ENCODE data around the gene UBN1. TPM values are rescaled to one million over a fixed set of nuclear protein-coding genes. Genes with fewer than 3 reads are reported as not detected.

The UBN1 gene
- polyA plus RNA-seq, 1 donor = 38.2 TPM

GRCh38 chr16:4884209-4884608 is 36.9 kb downstream of the UBN1 start:
- no peak overlapping the region for H3K27ac ChIP-seq (ENCODE audit: low read length)
- H3K36me3 ChIP-seq (ENCODE audit: control insufficient read depth, insufficient read depth, low read length) = peaks cover 91% of the 10 kb centered on the region
- H3K9me3 ChIP-seq (ENCODE audit: control insufficient read depth, low read depth, low read length) = peaks cover 18% of the 10 kb centered on the region
- H3K4me1 ChIP-seq (ENCODE audit: control insufficient read depth, insufficient read depth, low read length) = no peaks in the 10 kb centered on the region
- no peaks in the 10 kb centered on the region for H3K27me3 ChIP-seq (ENCODE audit: control insufficient read depth, insufficient read depth, low read length)
- no CpG with 5 or more reads among the region's 34 CpGs for WGBS (ENCODE audit: insufficient coverage, low lambda C conversion rate)
- H3K4me3 ChIP-seq (ENCODE audit: low read length) = no peak overlapping the region
- DNase-seq = no peak

GRCh38 chr16:4884972-4885874 is 37.9 kb downstream of the UBN1 start:
- Histone ChIP-seq H3K27ac (ENCODE audit: low read length) (no peak overlapping the region), H3K9me3 (ENCODE audit: control insufficient read depth, low read depth, low read length) (peaks cover 18% of the 10 kb centered on the region), H3K4me3 (ENCODE audit: low read length) (no peak overlapping the region), H3K27me3 (ENCODE audit: control insufficient read depth, insufficient read depth, low read length) (no peaks in the 10 kb centered on the region), H3K4me1 (ENCODE audit: control insufficient read depth, insufficient read depth, low read length) (no peaks in the 10 kb centered on the region), H3K36me3 (ENCODE audit: control insufficient read depth, insufficient read depth, low read length) (peaks cover 88% of the 10 kb centered on the region)
- WGBS (ENCODE audit: insufficient coverage, low lambda C conversion rate) = 100% methylated on average over 2 of the region's 45 CpGs
- no peak for DNase-seq

DNA sequence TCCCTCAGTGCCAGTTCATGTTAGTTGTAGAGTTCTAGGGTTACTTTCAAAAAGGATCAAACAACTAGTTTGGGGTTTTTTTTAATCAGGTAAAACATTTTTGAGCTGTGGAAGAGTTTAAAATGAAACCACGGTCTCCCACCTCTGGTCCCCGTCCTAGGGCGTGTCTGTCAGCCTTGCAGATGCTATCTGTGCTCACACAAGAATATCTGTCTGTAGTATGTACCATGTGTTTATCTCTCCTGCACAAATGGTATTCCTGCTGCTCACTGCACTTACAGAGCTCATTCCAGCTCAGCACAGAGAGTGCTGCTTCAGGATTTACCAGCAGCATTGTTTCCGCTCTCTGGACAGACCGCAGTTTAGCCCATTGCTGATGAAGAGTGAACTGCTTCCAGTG is 38.9 kb downstream of the UBN1 start:
- no CpG with 5 or more reads among the region's 5 CpGs for WGBS (ENCODE audit: insufficient coverage, low lambda C conversion rate)
- peaks cover 87% of the 10 kb centered on the region for H3K36me3 ChIP-seq (ENCODE audit: control insufficient read depth, insufficient read depth, low read length)
- no peak for DNase-seq

GRCh38 chr16:4888428-4889135 is 41.3 kb downstream of the UBN1 start:
- no peak overlapping the region for H3K4me3 ChIP-seq (ENCODE audit: low read length)
- WGBS (ENCODE audit: insufficient coverage, low lambda C conversion rate) = no CpG with 5 or more reads among the region's 9 CpGs
- H3K9me3 ChIP-seq (ENCODE audit: control insufficient read depth, low read depth, low read length) = peaks cover 15% of the 10 kb centered on the region
- peaks cover 90% of the 10 kb centered on the region for H3K36me3 ChIP-seq (ENCODE audit: control insufficient read depth, insufficient read depth, low read length)
- H3K27ac ChIP-seq (ENCODE audit: low read length) = no peak overlapping the region
- no peaks in the 10 kb centered on the region for H3K4me1 ChIP-seq (ENCODE audit: control insufficient read depth, insufficient read depth, low read length)
- no peak for DNase-seq
- no peaks in the 10 kb centered on the region for H3K27me3 ChIP-seq (ENCODE audit: control insufficient read depth, insufficient read depth, low read length)

More for the DNA sequence above, 38.9 kb downstream of the UBN1 start:
- peaks cover 18% of the 10 kb centered on the region for H3K9me3 ChIP-seq (ENCODE audit: control insufficient read depth, low read depth, low read length)
- no peak overlapping the region for H3K27ac ChIP-seq (ENCODE audit: low read length)
- no peak overlapping the region for H3K4me3 ChIP-seq (ENCODE audit: low read length)
- H3K4me1 ChIP-seq (ENCODE audit: control insufficient read depth, insufficient read depth, low read length) = no peaks in the 10 kb centered on the region
- H3K27me3 ChIP-seq (ENCODE audit: control insufficient read depth, insufficient read depth, low read length) = no peaks in the 10 kb centered on the region

DNA sequence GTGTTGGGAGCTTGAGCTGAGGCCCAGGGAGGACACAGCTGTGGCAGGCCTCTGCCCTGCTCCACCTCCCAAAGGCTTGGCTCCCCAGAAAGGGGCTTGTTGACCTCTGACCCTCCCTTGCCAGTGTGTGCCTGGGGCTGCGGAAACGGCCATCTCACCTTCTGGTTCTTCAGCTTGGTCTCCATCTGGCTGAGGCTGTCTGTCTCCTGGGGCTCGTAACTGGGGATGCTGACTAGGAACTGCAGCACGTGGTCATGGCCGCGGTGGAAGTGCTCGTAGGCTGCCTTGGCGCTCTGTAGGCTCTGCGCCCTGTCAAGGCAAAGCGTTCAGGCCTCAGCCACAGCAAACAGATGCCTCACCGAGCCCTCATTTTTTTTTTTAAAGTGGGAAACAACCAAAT is 42.7 kb downstream of the UBN1 start:
- H3K4me3 ChIP-seq (ENCODE audit: low read length) = no peak overlapping the region
- DNase-seq = no peak
- H3K27ac ChIP-seq (ENCODE audit: low read length) = no peak overlapping the region
- H3K9me3 ChIP-seq (ENCODE audit: control insufficient read depth, low read depth, low read length) = peaks cover 3% of the 10 kb centered on the region
- H3K27me3 ChIP-seq (ENCODE audit: control insufficient read depth, insufficient read depth, low read length) = no peaks in the 10 kb centered on the region
- H3K4me1 ChIP-seq (ENCODE audit: control insufficient read depth, insufficient read depth, low read length) = no peaks in the 10 kb centered on the region
- H3K36me3 ChIP-seq (ENCODE audit: control insufficient read depth, insufficient read depth, low read length) = peaks cover 87% of the 10 kb centered on the region
- 93% methylated on average over 5 of the region's 11 CpGs for WGBS (ENCODE audit: insufficient coverage, low lambda C conversion rate)

DNA sequence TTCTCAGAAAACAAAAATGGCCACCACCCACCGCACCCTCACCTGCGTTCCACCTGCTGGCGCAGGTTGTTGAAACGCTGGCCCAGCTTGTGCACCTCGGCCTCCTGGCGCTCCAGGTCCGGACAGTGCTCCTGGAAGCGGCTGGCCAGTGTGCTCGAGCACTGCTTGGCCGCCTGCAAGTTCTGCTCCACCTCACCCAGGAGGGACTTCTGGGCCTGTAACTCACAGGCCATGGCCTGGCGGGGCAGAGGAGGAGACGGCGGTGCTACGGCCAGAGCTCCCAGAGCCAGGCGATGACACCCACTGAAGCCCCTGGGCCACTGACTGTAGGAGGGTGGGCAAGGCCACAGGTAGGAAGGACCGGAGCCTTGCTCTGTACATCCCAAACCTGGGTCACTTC is 43.4 kb downstream of the UBN1 start:
- Histone ChIP-seq H3K27ac (ENCODE audit: low read length) (no peak overlapping the region), H3K36me3 (ENCODE audit: control insufficient read depth, insufficient read depth, low read length) (peaks cover 87% of the 10 kb centered on the region), H3K4me3 (ENCODE audit: low read length) (no peak overlapping the region), H3K4me1 (ENCODE audit: control insufficient read depth, insufficient read depth, low read length) (no peaks in the 10 kb centered on the region), H3K9me3 (ENCODE audit: control insufficient read depth, low read depth, low read length) (no peaks in the 10 kb centered on the region), H3K27me3 (ENCODE audit: control insufficient read depth, insufficient read depth, low read length) (no peaks in the 10 kb centered on the region)
- no peak for DNase-seq
- WGBS (ENCODE audit: insufficient coverage, low lambda C conversion rate) = no CpG with 5 or more reads among the region's 16 CpGs

- peaks cover 85% of the 10 kb centered on the region for H3K36me3 ChIP-seq (ENCODE audit: control insufficient read depth, insufficient read depth, low read length)
- no peaks in the 10 kb centered on the region for H3K27me3 ChIP-seq (ENCODE audit: control insufficient read depth, insufficient read depth, low read length)
- H3K9me3 ChIP-seq (ENCODE audit: control insufficient read depth, low read depth, low read length) = no peaks in the 10 kb centered on the region
- H3K27ac ChIP-seq (ENCODE audit: low read length) = no peak overlapping the region
- no peaks in the 10 kb centered on the region for H3K4me1 ChIP-seq (ENCODE audit: control insufficient read depth, insufficient read depth, low read length)
- no peak for DNase-seq
- H3K4me3 ChIP-seq (ENCODE audit: low read length) = no peak overlapping the region
- no CpG with 5 or more reads among the region's 16 CpGs for WGBS (ENCODE audit: insufficient coverage, low lambda C conversion rate)
Measured at GRCh38 chr16:4891097-4891885, 44.0 kb downstream of the UBN1 start.

DNA sequence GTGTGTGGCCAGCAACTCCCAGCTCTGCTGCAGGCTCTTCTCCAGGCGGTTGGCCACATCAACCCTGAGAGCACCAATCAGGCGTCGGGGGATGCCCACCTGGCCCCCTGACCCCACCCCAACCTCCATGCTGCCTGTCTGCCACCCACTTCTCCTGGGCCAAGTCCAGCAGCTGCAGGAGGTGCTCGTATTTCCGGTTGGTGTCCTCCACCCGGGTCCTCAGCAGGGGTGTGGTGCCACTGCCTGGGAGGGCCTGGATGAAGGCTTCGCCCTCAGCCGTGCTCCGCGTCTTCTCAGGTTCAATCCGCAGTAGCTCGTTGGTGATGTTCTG is 44.6 kb downstream of the UBN1 start:
- Histone ChIP-seq H3K27ac (ENCODE audit: low read length) (no peak overlapping the region), H3K9me3 (ENCODE audit: control insufficient read depth, low read depth, low read length) (no peaks in the 10 kb centered on the region)
- no CpG with 5 or more reads among the region's 12 CpGs for WGBS (ENCODE audit: insufficient coverage, low lambda C conversion rate)

GRCh38 chr16:4892361-4893102 is 45.3 kb downstream of the UBN1 start:
- H3K4me1 ChIP-seq (ENCODE audit: control insufficient read depth, insufficient read depth, low read length) = no peaks in the 10 kb centered on the region
- no peaks in the 10 kb centered on the region for H3K9me3 ChIP-seq (ENCODE audit: control insufficient read depth, low read depth, low read length)
- H3K27me3 ChIP-seq (ENCODE audit: control insufficient read depth, insufficient read depth, low read length) = no peaks in the 10 kb centered on the region
- H3K36me3 ChIP-seq (ENCODE audit: control insufficient read depth, insufficient read depth, low read length) = peaks cover 84% of the 10 kb centered on the region
- no peak for DNase-seq
- 88% methylated on average over 3 of the region's 23 CpGs for WGBS (ENCODE audit: insufficient coverage, low lambda C conversion rate)
- no peak overlapping the region for H3K27ac ChIP-seq (ENCODE audit: low read length)
- no peak overlapping the region for H3K4me3 ChIP-seq (ENCODE audit: low read length)

More for the DNA sequence above, 44.6 kb downstream of the UBN1 start:
- DNase-seq = no peak
- Histone ChIP-seq H3K4me1 (ENCODE audit: control insufficient read depth, insufficient read depth, low read length) (no peaks in the 10 kb centered on the region), H3K27me3 (ENCODE audit: control insufficient read depth, insufficient read depth, low read length) (no peaks in the 10 kb centered on the region), H3K4me3 (ENCODE audit: low read length) (no peak overlapping the region), H3K36me3 (ENCODE audit: control insufficient read depth, insufficient read depth, low read length) (peaks cover 87% of the 10 kb centered on the region)

All from large intestine (tissue), 3 donors.